Measurements from ENCODE around the gene CNTNAP4. TPM values are rescaled to one million over a fixed set of nuclear protein-coding genes. Genes with fewer than 3 reads are reported as not detected.

Gene CNTNAP4
- polyA plus RNA-seq, 3 donors, result not detected

- H3K9me3 ChIP-seq (replicated peaks in 1 of 2; ENCODE audit: control insufficient read depth in 1 of 2, insufficient read depth in 1 of 2, low read length in 2 of 2), result no peaks in the 10 kb centered on the region
- no peaks in the 10 kb centered on the region for H4K20me1 ChIP-seq (ENCODE audit: insufficient read depth, low read length)
- DNase-seq, result no peak
- no peak overlapping the region for H3K9ac ChIP-seq (ENCODE audit: insufficient read depth, low read length, poor library complexity, severe bottlenecking)
- H2AFZ ChIP-seq (ENCODE audit: insufficient read depth, low read depth, low read length, poor library complexity, severe bottlenecking), result no peak overlapping the region
- H3K27me3 Mint-ChIP-seq (ENCODE audit: low read depth in 3 of 3), result peaks cover 0 to 3% (median 2%) of the 10 kb centered on the region in 3 donors
- H3K36me3 ChIP-seq (replicated peaks in 1 of 2; ENCODE audit: control insufficient read depth in 1 of 2, insufficient read depth in 2 of 2, low read length in 2 of 2), result no peaks in the 10 kb centered on the region
- H3K4me3 ChIP-seq (replicated peaks in 1 of 3; ENCODE audit: low read depth in 2 of 3, low read length in 3 of 3), result no peak overlapping the region
- intact Hi-C loops (cut with micrococcal nuclease), result no loop called here
- peaks cover 0 to 6% (median 3%) of the 10 kb centered on the region in 7 donors for H3K9me3 Mint-ChIP-seq
- no peaks in the 10 kb centered on the region for H3K79me2 ChIP-seq (ENCODE audit: insufficient read depth, low read length)
- TF ChIP-seq CTCF (IDR thresholded peaks at IDR 0.05), result no peak
- H3K27ac ChIP-seq (ENCODE audit: low read depth in 1 of 2, low read length in 2 of 2), result no peak overlapping the region
- H3K4me1 Mint-ChIP-seq, result no peaks in the 10 kb centered on the region
- no peak overlapping the region for H3K27ac Mint-ChIP-seq
- no peaks in the 10 kb centered on the region for H3K27me3 ChIP-seq (ENCODE audit: control insufficient read depth in 2 of 2, insufficient read depth in 2 of 2, low read length in 2 of 2)
- H3K4me3 Mint-ChIP-seq, result no peak overlapping the region
- no peaks in the 10 kb centered on the region for H3K4me1 ChIP-seq (ENCODE audit: control insufficient read depth in 1 of 2, insufficient read depth in 2 of 2, low read length in 2 of 2)
- 100% methylated on average over 2 of the region's 3 CpGs for WGBS (ENCODE audit: insufficient coverage)
- H3K4me2 ChIP-seq (replicated peaks; ENCODE audit: extremely low read depth, low read length, poor library complexity, severe bottlenecking), result no peak overlapping the region
- H3K36me3 Mint-ChIP-seq, result no peaks in the 10 kb centered on the region
These were observed 17.4 kb downstream of the CNTNAP4 start for GRCh38 chr16:76294396-76295214.

- H3K27me3 ChIP-seq (ENCODE audit: control insufficient read depth in 2 of 2, insufficient read depth in 2 of 2, low read length in 2 of 2), result no peaks in the 10 kb centered on the region
These were observed 20.7 kb downstream of the CNTNAP4 start for GRCh38 chr16:76297941-76298340.

More at GRCh38 chr16:76297941-76298340, 20.7 kb downstream of the CNTNAP4 start:
- Mint-ChIP-seq H3K27me3 (ENCODE audit: low read depth in 3 of 3) (peaks cover 0 to 3% (median 2%) of the 10 kb centered on the region in 3 donors), H3K4me3 (no peak overlapping the region), H3K27ac (no peak overlapping the region), H3K4me1 (no peaks in the 10 kb centered on the region), H3K9me3 (peaks cover 0 to 6% (median 2%) of the 10 kb centered on the region in 7 donors), H3K36me3 (no peaks in the 10 kb centered on the region)
- H3K27ac ChIP-seq (ENCODE audit: low read depth in 1 of 2, low read length in 2 of 2), result no peak overlapping the region
- H3K4me1 ChIP-seq (ENCODE audit: control insufficient read depth in 1 of 2, insufficient read depth in 2 of 2, low read length in 2 of 2), result no peaks in the 10 kb centered on the region
- intact Hi-C loops (cut with micrococcal nuclease), result no loop called here
- no peak overlapping the region for H3K4me2 ChIP-seq (replicated peaks; ENCODE audit: extremely low read depth, low read length, poor library complexity, severe bottlenecking)
- H3K36me3 ChIP-seq (replicated peaks in 1 of 2; ENCODE audit: control insufficient read depth in 1 of 2, insufficient read depth in 2 of 2, low read length in 2 of 2), result no peaks in the 10 kb centered on the region
- 86% methylated on average over 1 of the region's 3 CpGs for WGBS (ENCODE audit: insufficient coverage)
- no peak overlapping the region for H3K9ac ChIP-seq (ENCODE audit: insufficient read depth, low read length, poor library complexity, severe bottlenecking)
- no peak overlapping the region for H3K4me3 ChIP-seq (replicated peaks in 1 of 3; ENCODE audit: low read depth in 2 of 3, low read length in 3 of 3)
- no peaks in the 10 kb centered on the region for H3K9me3 ChIP-seq (replicated peaks in 1 of 2; ENCODE audit: control insufficient read depth in 1 of 2, insufficient read depth in 1 of 2, low read length in 2 of 2)
- DNase-seq, result no peak
- no peak for TF ChIP-seq CTCF (IDR thresholded peaks at IDR 0.05)
- H2AFZ ChIP-seq (ENCODE audit: insufficient read depth, low read depth, low read length, poor library complexity, severe bottlenecking), result no peak overlapping the region
- no peaks in the 10 kb centered on the region for H3K79me2 ChIP-seq (ENCODE audit: insufficient read depth, low read length)
- H4K20me1 ChIP-seq (ENCODE audit: insufficient read depth, low read length), result no peaks in the 10 kb centered on the region

Data from CD14-positive monocyte (primary cell).